ENCODE results near the gene RAD51B. TPM values are rescaled to one million over a fixed set of nuclear protein-coding genes. Genes with fewer than 3 reads are reported as not detected.
A peak's percentile ranks its signal among the peaks of the same experiment; 100 is the strongest.

RAD51B gene
- total RNA-seq, 4 donors from 2014 or later, result 19.6 to 39.7 (median 25.4) TPM

- peak in 1 of 2 donors; percentile 50 for DNase-seq (ENCODE audit: low spot score in 2 of 2)
- no peak overlapping the region for H3K4me3 ChIP-seq
- WGBS, result 81% methylated on average over 11 of the region's 11 CpGs
Observed at GRCh38 chr14:68631394-68632053, 811.9 kb downstream of the RAD51B start.

DNA sequence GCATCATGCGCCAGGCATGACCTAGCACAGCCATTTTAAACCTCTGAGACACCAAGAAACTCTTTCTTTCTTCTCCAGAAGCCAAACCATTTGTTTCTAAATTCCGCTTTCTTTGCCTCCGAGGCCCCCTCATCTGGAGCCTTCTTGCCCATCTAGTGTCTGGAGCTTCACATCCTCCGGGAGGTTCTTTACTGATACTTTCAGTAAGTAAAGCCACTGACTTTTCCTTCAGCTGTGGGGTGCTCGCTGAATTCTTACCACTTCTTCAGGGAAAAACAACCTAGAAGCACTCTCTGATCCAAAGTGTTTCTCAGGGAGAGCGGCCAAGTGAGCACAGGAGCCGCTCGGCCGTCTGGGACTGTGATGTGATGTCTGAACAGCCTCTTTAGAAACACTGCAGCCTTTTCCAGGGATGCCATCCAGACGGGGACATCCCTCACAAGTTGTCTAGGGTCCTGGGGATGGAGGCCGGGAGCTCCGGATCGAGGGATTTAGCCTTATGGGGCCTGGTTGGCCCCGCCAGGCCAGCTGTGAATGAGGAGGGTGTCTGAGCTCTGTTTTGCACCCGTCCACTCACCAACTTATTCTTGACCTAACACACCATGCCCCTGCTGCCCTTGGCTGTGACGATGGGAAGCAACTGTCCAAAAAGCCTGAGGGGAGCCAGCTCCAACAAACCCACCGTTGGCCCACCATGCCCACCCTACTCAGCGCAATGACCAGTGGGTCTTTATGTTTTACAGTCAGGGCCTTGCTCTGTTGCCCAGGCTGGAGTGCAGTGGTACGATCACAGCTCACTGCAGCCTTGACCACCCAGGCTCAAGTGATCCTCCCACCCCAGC is 812.7 kb downstream of the RAD51B start:
- no peak for TF ChIP-seq EP300 (IDR thresholded peaks at IDR 0.05)
- Histone ChIP-seq H3K36me3 (no peaks in the 10 kb centered on the region), H3K9me3 (no peaks in the 10 kb centered on the region), H3K27ac (peak overlapping the region; percentile 72), H3K4me1 (peaks cover 66% of the 10 kb centered on the region), H3K27me3 (no peaks in the 10 kb centered on the region), H3K4me3 (no peak overlapping the region)
- peak in 1 of 2 donors; percentile 46 for DNase-seq (ENCODE audit: low spot score in 2 of 2)
- WGBS, result 96% methylated on average over 16 of the region's 19 CpGs

More at GRCh38 chr14:68631394-68632053, 811.9 kb downstream of the RAD51B start:
- H3K27me3 ChIP-seq, result no peaks in the 10 kb centered on the region
- TF ChIP-seq EP300 (IDR thresholded peaks at IDR 0.05), result no peak
- TF ChIP-seq POLR2A (IDR thresholded peaks at IDR 0.05), result no peak
- no peak for TF ChIP-seq CTCF (IDR thresholded peaks at IDR 0.05)
- TF ChIP-seq POLR2AphosphoS5 (IDR thresholded peaks at IDR 0.05), result no peak
- no peaks in the 10 kb centered on the region for H3K36me3 ChIP-seq
- peaks cover 66% of the 10 kb centered on the region for H3K4me1 ChIP-seq
- H3K9me3 ChIP-seq, result no peaks in the 10 kb centered on the region
- H3K27ac ChIP-seq, result peak overlapping the region; percentile 34

GRCh38 chr14:68633131-68633991 is 813.8 kb downstream of the RAD51B start:
- Histone ChIP-seq H3K4me1 (peaks cover 69% of the 10 kb centered on the region), H3K36me3 (no peaks in the 10 kb centered on the region), H3K27me3 (no peaks in the 10 kb centered on the region), H3K9me3 (no peaks in the 10 kb centered on the region), H3K27ac (peak overlapping the region; percentile 72), H3K4me3 (no peak overlapping the region)
- TF ChIP-seq CTCF (IDR thresholded peaks at IDR 0.05), result no peak
- TF ChIP-seq POLR2A (IDR thresholded peaks at IDR 0.05), result no peak
- no peak for TF ChIP-seq EP300 (IDR thresholded peaks at IDR 0.05)
- no peak for TF ChIP-seq POLR2AphosphoS5 (IDR thresholded peaks at IDR 0.05)
- 52% methylated on average over 11 of the region's 15 CpGs for WGBS
- peak in 1 of 2 donors; percentile 63 for DNase-seq (ENCODE audit: low spot score in 2 of 2)

DNA sequence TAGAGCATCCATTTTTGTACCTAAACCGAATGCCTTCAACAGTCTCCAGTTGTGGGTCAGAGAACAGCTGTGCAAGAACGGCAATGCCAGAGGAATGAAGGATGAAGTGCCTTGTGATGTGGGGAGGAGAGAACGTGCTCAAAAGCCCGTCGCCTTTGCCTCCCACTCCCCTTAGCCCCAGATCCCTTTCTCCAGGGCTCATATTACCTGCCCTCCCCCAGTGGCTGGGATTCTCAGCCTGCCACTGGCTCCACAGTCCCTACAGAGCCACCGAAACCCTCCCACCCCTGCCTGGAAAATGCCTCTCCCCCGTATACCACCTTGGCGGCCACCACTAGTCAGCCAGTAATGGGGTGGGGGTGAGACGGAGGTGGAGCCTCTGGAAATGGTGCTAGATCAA is 814.8 kb downstream of the RAD51B start:
- peak in 1 of 2 donors; percentile 57 for DNase-seq (ENCODE audit: low spot score in 2 of 2)

More for the DNA sequence above, 814.8 kb downstream of the RAD51B start:
- Histone ChIP-seq H3K9me3 (no peaks in the 10 kb centered on the region), H3K27me3 (no peaks in the 10 kb centered on the region), H3K36me3 (no peaks in the 10 kb centered on the region), H3K4me1 (peaks cover 77% of the 10 kb centered on the region), H3K27ac (no peak overlapping the region), H3K4me3 (no peak overlapping the region)
- 77% methylated on average over 9 of the region's 9 CpGs for WGBS
- no peak for TF ChIP-seq CTCF (IDR thresholded peaks at IDR 0.05)
- TF ChIP-seq EP300 (IDR thresholded peaks at IDR 0.05), result no peak
- TF ChIP-seq POLR2AphosphoS5 (IDR thresholded peaks at IDR 0.05), result no peak
- no peak for TF ChIP-seq POLR2A (IDR thresholded peaks at IDR 0.05)
